HG02588 (cell line): Measurements from ENCODE around the gene DNAJC5G.

Source experiments
- ATAC-seq: cut with Tn5 transposase; IDR thresholded peaks from one replicate; pipeline ENCODE4 v1.9.1; 2021; ENCODE audit warnings: mild to moderate bottlenecking, moderate library complexity; ENCODE audit not compliant: unreplicated experiment

The DNAJC5G gene

GRCh38 chr2:27275211-27276150 is at the start of gene DNAJC5G:
Gene DNAJC5G (plus strand): TSS chr2:27275433. CDS start chr2:27276729, 1,296 bp downstream.
- no peak for ATAC-seq

- ATAC-seq, result no peak
These were observed 49.7 kb upstream of the DNAJC5G start for GRCh38 chr2:27225526-27225925.

GRCh38 chr2:27227501-27227900 is 47.7 kb upstream of the DNAJC5G start:
- no peak for ATAC-seq

- no peak for ATAC-seq
These were observed 43.3 kb upstream of the DNAJC5G start for GRCh38 chr2:27231921-27232320.

GRCh38 chr2:27233341-27233740 is 41.9 kb upstream of the DNAJC5G start:
- no peak for ATAC-seq

- ATAC-seq, result no peak
These were observed 39.1 kb upstream of the DNAJC5G start for GRCh38 chr2:27236136-27236535.

- no peak for ATAC-seq
These were observed 38.6 kb upstream of the DNAJC5G start for GRCh38 chr2:27236626-27237025.

- no peak for ATAC-seq
These were observed 37.8 kb upstream of the DNAJC5G start for GRCh38 chr2:27237341-27237945.

GRCh38 chr2:27238976-27239375 is 36.3 kb upstream of the DNAJC5G start:
- ATAC-seq, result no peak

- ATAC-seq, result no peak
These were observed 34.8 kb upstream of the DNAJC5G start for GRCh38 chr2:27240406-27240805.

GRCh38 chr2:27241761-27242613 is 33.2 kb upstream of the DNAJC5G start:
- ATAC-seq, result no peak

- ATAC-seq, result no peak
These were observed 32.6 kb upstream of the DNAJC5G start for GRCh38 chr2:27242614-27242951.

- no peak for ATAC-seq
These were observed 31.7 kb upstream of the DNAJC5G start for GRCh38 chr2:27243391-27244130.

GRCh38 chr2:27245116-27245515 is 30.1 kb upstream of the DNAJC5G start:
- ATAC-seq, result no peak

GRCh38 chr2:27245626-27246025 is 29.6 kb upstream of the DNAJC5G start:
- no peak for ATAC-seq

GRCh38 chr2:27247893-27248292 is 27.3 kb upstream of the DNAJC5G start:
- no peak for ATAC-seq

- no peak for ATAC-seq
These were observed 25.9 kb upstream of the DNAJC5G start for GRCh38 chr2:27249159-27249890.

- no peak for ATAC-seq
These were observed 25.2 kb upstream of the DNAJC5G start for GRCh38 chr2:27249891-27250651.

GRCh38 chr2:27250652-27251379 is 24.4 kb upstream of the DNAJC5G start:
- no peak for ATAC-seq
